GM18505 (cell line): ENCODE data around the gene SLC2A6.

Source experiments
- ATAC-seq: cut with Tn5 transposase; IDR thresholded peaks from one replicate; pipeline ENCODE4 v1.9.1; 2021; ENCODE audit not compliant: unreplicated experiment
- POLR2A ChIP-seq: IDR thresholded peaks from 4 replicates; pipeline ENCODE4 v1.6.1; 2011; ENCODE audit warnings: borderline replicate concordance; ENCODE audit not compliant: insufficient read depth, insufficient read length; ENCODE audit errors: extremely low read depth

SLC2A6 gene

DNA sequence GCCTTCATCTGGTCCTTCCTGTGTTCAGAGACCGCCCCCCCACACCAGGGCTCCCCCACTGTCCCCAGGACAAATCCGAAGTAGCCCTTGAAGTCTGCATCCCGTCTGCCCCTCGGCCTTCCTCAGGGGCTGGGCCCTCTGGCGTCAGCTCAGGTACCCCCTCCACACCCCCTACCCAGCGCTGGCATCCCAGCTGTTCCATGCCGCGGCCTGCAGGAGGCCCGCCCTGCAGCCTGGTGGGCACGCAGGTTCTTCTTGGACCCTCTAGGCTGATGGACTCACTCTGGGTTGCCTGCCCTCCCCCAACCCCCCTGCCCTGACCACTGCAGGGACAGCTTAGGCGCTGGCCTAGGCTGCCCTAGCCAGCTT lies 6.6 kb downstream of the SLC2A6 start:
- no peak for ATAC-seq
- TF ChIP-seq POLR2A, result no peak

DNA sequence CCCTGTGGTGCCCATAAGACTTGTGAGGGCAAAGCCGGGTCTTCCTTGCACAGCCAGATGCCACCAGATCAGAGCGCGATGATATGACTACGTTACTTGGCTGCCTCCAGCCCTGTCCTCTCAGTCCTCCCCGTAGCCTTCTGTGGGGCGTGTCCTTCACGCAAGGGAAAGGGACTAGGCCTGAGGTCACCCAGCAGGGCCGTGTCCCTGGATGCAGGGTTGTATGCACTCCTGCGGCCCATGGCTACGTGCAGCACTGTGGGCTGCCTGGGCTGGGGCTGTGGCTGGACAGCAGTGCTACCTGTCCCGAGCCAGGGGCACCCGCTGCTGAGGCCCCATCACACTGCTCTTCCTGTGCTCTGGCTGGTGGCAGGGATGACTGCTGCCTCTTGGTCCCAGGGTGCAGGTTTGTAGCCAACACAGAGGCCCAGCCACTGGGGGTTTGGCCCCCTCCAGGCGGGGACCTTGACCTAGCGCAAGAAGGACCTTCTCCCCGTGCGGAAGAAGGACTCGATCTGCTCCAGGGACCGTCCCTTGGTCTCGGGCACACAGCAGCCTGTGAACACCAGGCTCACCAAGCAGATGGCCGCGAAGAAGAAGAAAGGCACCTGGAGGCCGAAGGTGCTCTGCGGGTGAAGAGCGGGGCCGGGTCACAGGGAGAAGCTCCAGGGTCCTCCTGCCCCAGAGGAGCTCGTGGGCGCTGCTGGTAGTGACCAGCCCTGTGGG lies 7.2 kb downstream of the SLC2A6 start:
- no peak for ATAC-seq
- no peak for TF ChIP-seq POLR2A

DNA sequence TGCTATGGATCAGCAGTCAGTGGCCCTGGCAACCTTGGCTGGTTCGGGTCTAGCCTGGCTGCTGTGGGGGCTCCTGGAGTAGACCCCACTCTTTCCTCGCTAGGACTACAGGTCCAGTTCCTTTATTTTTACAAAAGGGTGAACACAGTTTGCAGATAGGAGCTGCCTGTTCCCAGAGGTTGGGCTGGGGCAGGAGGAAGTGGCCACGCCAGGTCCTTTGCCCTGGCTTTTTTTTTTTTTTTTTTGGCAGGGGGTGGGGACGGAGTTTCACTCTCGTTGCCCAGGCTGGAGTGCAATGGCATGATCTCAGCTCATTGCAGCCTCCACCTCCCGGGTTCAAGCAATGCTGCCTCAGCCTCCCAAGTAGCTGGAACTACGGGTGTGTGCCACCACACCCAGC lies 7.9 kb downstream of the SLC2A6 start:
- no peak for TF ChIP-seq POLR2A
- no peak for ATAC-seq

DNA sequence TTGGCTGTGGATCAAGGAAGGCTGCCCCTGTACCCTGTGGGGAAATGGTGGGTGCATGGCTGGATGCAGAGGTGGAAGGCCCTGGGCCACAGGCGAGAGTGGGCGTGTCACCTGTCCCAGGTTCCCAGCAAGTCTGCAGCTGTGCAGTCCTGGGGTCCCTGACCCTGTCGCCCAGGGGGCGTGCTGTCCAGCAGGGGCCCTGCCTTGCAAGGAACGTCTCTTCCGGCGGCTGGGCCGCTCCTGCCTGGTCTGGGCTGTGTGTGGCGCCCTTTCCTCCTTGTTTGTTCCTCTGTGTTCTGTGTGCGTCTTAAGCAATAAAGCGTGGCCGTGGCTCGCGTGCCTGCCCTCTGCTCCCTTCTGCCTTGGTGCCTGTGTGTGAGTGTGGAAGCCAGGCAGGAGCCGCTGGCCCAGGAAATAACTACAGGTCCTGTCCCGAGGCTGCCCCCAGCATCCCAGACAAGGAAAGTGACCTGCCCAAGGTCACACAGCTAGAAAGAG lies 8.4 kb downstream of the SLC2A6 start:
- no peak for ATAC-seq

DNA sequence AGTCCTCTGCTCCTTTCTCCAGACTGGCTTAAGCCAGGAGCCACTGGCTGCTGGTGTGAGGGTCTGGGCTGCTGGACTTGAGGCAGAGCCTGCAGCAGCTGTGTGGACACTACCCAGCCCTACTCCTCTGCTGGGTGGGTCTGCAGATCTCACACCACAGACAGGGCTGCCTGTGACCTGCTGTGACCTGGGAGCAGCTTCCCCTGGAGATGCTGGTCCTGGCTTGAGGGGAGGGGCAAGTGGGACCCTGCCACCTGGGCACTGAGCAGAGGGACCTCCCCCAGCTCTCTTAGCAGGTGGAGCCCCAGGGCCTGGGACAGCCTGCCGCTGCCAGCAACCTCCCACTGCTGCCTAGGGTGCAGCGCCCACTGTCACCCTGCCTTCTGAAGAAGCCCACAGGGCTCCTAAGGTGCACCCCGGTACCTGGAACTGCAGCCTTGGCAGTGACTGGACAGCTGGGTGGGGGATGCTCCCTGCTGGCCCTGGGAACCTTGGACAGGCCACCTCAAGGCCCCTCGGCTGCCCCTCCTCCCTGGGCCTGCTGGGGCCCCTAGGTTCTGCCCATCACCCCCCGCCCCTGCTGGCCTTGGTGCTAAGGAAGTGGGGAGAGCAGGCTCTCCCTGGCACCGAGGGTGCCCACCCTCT lies 10.0 kb downstream of the SLC2A6 start:
- ATAC-seq, result no peak
- peak; percentile 12 for TF ChIP-seq POLR2A

More for the DNA sequence above, 8.4 kb downstream of the SLC2A6 start:
- TF ChIP-seq POLR2A, result peak; percentile 42

DNA sequence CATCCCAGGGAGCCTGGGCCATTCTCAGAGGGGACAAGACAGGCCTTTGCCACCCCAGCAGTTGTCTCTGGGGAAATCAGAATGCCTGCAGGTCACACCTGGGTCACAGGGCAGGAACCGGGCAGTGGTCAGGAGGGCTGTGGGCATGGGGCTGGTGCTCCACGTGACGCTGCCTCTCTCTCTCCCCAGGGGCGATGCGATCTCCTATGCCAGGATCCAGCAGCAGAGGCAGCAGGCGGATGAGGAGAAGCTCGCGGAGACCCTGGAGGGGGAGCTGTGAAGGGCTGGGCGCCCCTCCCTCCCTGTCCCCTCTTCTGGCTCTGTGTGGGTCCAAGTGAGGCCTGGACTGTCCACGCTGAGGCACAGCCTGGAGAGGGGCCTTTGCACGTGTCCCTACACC lies 10.5 kb downstream of the SLC2A6 start:
- no peak for ATAC-seq

DNA sequence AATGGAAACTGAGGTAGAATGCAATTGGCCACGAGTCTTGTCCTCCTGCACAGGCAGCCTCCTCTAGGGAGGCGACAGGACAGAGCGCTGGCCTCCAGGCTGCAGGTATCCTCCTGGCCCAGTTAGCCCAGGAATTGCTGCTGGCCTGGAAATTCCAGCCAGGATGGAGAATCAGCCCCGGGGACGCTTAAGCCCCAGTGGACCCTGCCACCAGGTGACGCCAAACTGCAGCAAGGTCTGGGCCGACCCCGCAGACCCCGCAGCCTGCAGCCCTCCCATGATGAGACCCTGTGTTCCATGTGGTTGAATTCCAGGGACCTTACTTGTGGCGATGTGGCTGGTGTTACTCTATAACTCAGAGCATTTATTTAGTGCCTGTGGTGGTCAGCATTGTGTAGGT lies 11.8 kb downstream of the SLC2A6 start:
- no peak for ATAC-seq
- no peak for TF ChIP-seq POLR2A

More for the DNA sequence above, 10.5 kb downstream of the SLC2A6 start:
- no peak for TF ChIP-seq POLR2A

DNA sequence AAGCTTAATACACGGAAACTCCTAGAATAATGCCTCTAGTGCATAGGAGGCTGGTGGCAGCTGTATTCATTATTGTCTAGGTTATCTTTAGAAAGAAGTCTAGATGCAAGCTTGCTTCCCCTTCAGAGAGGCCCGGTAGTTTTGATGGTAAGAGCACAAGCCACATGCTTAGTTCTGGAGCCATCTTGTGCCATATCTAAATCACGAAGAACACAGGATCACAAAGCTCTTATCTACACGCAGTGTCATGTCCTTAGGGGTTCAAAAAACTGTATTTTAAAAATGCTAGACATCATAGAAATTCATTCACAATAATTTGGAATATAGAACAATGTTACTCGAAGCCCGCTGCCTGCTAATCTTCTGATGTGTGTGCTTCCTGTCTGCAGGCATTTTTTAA lies 12.9 kb downstream of the SLC2A6 start:
- TF ChIP-seq POLR2A, result no peak
- no peak for ATAC-seq

DNA sequence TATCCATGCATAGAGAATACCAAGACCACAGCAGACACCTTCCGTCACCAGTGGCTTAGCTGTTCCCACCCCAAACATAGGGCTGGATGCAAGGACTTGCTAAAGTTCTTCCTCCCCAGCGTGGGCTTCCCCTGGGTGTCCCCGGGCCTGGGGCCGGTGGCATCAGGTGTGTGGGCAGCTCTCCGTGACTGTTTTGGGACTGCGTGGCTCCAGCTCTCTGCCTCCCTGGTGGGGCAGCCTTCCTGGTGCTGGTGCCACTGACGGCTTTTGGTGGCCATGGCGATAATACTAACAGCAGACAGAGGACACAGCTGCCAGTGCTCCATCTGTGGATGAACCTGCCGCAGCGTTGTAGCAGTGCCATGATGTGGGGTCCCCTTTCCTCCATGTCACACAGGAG lies 14.3 kb downstream of the SLC2A6 start:
- TF ChIP-seq POLR2A, result no peak
- ATAC-seq, result no peak

DNA sequence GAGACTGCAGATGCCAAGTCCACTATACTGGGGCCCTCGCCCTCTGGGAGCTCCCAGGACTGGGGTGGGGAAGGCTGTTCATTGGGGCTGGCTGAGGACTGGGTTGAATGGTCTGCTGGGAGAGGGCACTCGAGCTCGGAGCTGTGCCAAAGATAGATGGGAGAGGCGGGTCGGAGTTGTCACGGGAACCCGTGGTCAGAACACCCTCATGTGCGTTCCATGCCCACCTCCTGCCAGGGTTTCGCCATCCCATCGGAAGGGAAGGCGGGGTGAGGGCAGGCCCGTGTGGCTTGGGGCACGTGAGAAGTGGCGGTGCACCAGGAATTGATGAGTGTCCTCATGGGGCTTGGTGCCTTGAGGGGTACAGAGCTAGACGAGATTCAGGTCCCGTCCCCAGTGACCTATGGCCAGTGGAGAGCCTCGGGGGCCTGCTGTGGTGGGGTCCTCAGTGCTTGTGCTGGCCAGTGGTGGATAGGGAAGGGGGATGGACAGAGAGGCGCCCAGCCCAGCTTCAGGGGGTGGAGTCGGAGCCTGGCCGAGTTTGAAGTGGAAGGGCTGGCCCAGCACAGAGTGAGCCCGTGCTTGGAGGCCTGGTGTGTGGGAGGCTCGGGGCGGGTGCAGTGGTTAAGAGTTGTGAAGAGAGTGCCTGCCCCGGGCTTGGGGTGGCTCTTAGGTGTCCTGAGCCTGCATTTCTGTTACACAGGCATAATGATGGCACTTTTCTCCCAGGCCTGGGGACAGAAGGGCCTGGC lies 14.9 kb downstream of the SLC2A6 start:
- no peak for TF ChIP-seq POLR2A
- ATAC-seq, result no peak

DNA sequence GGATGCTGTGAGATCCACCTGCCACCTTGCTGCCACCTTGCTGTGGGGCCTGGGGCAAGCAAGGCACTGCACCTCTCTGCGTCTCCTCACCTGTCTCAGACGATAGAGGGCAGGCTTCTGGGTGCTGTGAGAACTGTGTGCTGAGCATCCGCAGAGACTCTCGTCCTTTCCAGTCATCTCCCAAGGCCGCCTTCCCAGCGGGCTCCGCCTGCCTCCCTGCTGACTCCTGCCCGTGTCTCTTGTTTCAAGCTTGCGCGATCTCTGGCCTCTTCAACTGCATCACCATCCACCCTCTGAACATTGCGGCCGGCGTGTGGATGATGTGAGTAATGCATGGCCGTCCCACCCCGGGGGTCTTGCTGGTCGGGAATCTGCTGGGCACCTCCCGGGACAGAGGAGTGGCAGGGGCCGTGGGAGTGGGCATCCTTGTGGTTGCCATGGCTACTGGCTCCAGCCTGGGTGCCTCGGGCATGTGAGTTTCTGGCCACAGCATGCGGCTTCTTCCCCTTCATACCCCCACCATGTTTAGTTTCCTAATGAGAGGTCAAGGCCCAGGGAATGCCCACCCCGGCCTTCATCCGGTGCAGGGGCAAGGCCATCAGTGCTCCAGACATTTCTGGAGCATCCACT lies 15.6 kb downstream of the SLC2A6 start:
- TF ChIP-seq POLR2A, result no peak
- no peak for ATAC-seq

DNA sequence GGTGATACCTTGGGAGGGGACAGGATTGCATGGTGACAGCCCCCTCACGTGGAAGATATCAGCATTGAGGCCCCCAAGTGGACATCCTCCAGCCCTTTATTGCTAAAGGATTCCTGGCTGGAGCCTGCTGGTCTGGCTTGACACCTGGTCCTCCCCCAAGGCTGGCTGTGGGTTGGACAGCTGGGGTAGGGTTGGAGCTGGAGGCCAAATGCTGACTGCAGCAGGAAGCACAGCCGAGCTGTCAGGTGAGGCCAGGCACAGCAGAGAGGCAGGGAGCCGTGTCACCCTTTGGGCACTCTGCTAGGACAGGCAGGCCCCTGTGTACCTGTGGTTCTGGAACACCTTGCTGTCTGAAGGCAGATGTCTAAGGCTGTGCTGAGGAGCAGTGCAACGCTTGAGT lies 16.9 kb downstream of the SLC2A6 start:
- no peak for ATAC-seq
- no peak for TF ChIP-seq POLR2A
